ENCODE measurements around the gene ABCC1. TPM values are rescaled to one million over a fixed set of nuclear protein-coding genes. Genes with fewer than 3 reads are reported as not detected.

Gene ABCC1
- polyA plus RNA-seq, 3 donors, result 1.4 to 23.6 (median 3.0) TPM

GRCh38 chr16:16081141-16081540 is 131.7 kb downstream of the ABCC1 start:
- peaks cover 16% of the 10 kb centered on the region for H3K4me1 Mint-ChIP-seq
- H3K27me3 Mint-ChIP-seq (ENCODE audit: low read depth in 3 of 3), result no peaks in the 10 kb centered on the region
- Histone ChIP-seq H3K27me3 (ENCODE audit: control insufficient read depth in 2 of 2, insufficient read depth in 2 of 2, low read length in 2 of 2) (no peaks in the 10 kb centered on the region), H3K9ac (ENCODE audit: insufficient read depth, low read length, poor library complexity, severe bottlenecking) (no peak overlapping the region), H3K4me1 (ENCODE audit: control insufficient read depth in 1 of 2, insufficient read depth in 2 of 2, low read length in 2 of 2) (peaks cover 13 to 18% of the 10 kb centered on the region in 2 donors), H3K4me2 (replicated peaks; ENCODE audit: extremely low read depth, low read length, poor library complexity, severe bottlenecking) (no peak overlapping the region), H3K27ac (ENCODE audit: low read depth in 1 of 2, low read length in 2 of 2) (no peak overlapping the region), H2AFZ (ENCODE audit: insufficient read depth, low read depth, low read length, poor library complexity, severe bottlenecking) (no peak overlapping the region), H3K79me2 (ENCODE audit: insufficient read depth, low read length) (no peaks in the 10 kb centered on the region), H3K4me3 (replicated peaks in 1 of 3; ENCODE audit: low read depth in 2 of 3, low read length in 3 of 3) (no peak overlapping the region), H4K20me1 (ENCODE audit: insufficient read depth, low read length) (no peaks in the 10 kb centered on the region), H3K9me3 (replicated peaks in 1 of 2; ENCODE audit: control insufficient read depth in 1 of 2, insufficient read depth in 1 of 2, low read length in 2 of 2) (peaks cover 11 to 12% of the 10 kb centered on the region in 2 donors), H3K36me3 (replicated peaks in 1 of 2; ENCODE audit: control insufficient read depth in 1 of 2, insufficient read depth in 2 of 2, low read length in 2 of 2) (peaks cover 61 to 89% of the 10 kb centered on the region in 2 donors)
- no peak overlapping the region for H3K4me3 Mint-ChIP-seq
- H3K9me3 Mint-ChIP-seq, result peaks cover 8 to 13% (median 10%) of the 10 kb centered on the region in 7 donors
- no peak for DNase-seq
- TF ChIP-seq, protein P1, sequence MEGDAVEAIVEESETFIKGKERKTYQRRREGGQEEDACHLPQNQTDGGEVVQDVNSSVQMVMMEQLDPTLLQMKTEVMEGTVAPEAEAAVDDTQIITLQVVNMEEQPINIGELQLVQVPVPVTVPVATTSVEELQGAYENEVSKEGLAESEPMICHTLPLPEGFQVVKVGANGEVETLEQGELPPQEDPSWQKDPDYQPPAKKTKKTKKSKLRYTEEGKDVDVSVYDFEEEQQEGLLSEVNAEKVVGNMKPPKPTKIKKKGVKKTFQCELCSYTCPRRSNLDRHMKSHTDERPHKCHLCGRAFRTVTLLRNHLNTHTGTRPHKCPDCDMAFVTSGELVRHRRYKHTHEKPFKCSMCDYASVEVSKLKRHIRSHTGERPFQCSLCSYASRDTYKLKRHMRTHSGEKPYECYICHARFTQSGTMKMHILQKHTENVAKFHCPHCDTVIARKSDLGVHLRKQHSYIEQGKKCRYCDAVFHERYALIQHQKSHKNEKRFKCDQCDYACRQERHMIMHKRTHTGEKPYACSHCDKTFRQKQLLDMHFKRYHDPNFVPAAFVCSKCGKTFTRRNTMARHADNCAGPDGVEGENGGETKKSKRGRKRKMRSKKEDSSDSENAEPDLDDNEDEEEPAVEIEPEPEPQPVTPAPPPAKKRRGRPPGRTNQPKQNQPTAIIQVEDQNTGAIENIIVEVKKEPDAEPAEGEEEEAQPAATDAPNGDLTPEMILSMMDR (IDR thresholded peaks at IDR 0.05), result no peak
- H3K36me3 Mint-ChIP-seq, result peaks cover 83 to 85% of the 10 kb centered on the region in 2 donors
- no CpG with 5 or more reads among the region's 3 CpGs for WGBS (ENCODE audit: insufficient coverage)
- intact Hi-C loops (cut with micrococcal nuclease), result no loop called here
- no peak overlapping the region for H3K27ac Mint-ChIP-seq

DNA sequence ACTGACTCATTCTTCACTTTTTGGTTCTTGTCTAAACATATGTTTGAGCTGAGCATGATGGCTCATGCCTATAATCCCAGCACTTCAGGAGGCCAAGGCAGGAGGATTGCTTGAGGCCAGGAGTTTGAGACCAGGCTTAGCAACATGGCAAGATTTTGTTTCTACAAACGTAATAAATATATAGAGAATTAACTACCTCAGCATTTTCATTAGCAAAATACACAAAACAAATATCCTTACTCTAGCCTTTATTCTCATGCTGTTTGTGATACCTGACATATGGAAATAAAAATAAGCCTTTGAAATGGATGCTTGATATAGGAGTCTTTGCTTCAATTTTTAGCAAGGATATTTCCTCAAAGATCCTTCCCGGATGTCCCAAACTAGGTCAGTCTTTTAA is 132.8 kb downstream of the ABCC1 start:
- Histone ChIP-seq H3K9ac (ENCODE audit: insufficient read depth, low read length, poor library complexity, severe bottlenecking) (no peak overlapping the region), H2AFZ (ENCODE audit: insufficient read depth, low read depth, low read length, poor library complexity, severe bottlenecking) (no peak overlapping the region), H3K27me3 (ENCODE audit: control insufficient read depth in 2 of 2, insufficient read depth in 2 of 2, low read length in 2 of 2) (no peaks in the 10 kb centered on the region), H3K79me2 (ENCODE audit: insufficient read depth, low read length) (no peaks in the 10 kb centered on the region), H3K36me3 (replicated peaks in 1 of 2; ENCODE audit: control insufficient read depth in 1 of 2, insufficient read depth in 2 of 2, low read length in 2 of 2) (peaks cover 71 to 95% of the 10 kb centered on the region in 2 donors), H3K4me2 (replicated peaks; ENCODE audit: extremely low read depth, low read length, poor library complexity, severe bottlenecking) (no peak overlapping the region), H4K20me1 (ENCODE audit: insufficient read depth, low read length) (no peaks in the 10 kb centered on the region), H3K9me3 (replicated peaks in 1 of 2; ENCODE audit: control insufficient read depth in 1 of 2, insufficient read depth in 1 of 2, low read length in 2 of 2) (peaks cover 11 to 12% of the 10 kb centered on the region in 2 donors), H3K4me3 (replicated peaks in 1 of 3; ENCODE audit: low read depth in 2 of 3, low read length in 3 of 3) (no peak overlapping the region), H3K27ac (ENCODE audit: low read depth in 1 of 2, low read length in 2 of 2) (no peak overlapping the region), H3K4me1 (ENCODE audit: control insufficient read depth in 1 of 2, insufficient read depth in 2 of 2, low read length in 2 of 2) (peaks cover 2 to 7% of the 10 kb centered on the region in 2 donors)
- no peak overlapping the region for H3K27ac Mint-ChIP-seq
- H3K9me3 Mint-ChIP-seq, result peaks cover 8 to 13% (median 10%) of the 10 kb centered on the region in 7 donors
- H3K4me1 Mint-ChIP-seq, result peaks cover 6% of the 10 kb centered on the region
- TF ChIP-seq, protein P1 (IDR thresholded peaks at IDR 0.05), result no peak
- WGBS (ENCODE audit: insufficient coverage), result 100% methylated on average over 1 of the region's 2 CpGs
- intact Hi-C loops (cut with micrococcal nuclease), result no loop called here
- H3K4me3 Mint-ChIP-seq, result no peak overlapping the region
- no peak for DNase-seq
- H3K36me3 Mint-ChIP-seq, result peaks cover 83 to 95% of the 10 kb centered on the region in 2 donors
- no peaks in the 10 kb centered on the region for H3K27me3 Mint-ChIP-seq (ENCODE audit: low read depth in 3 of 3)
